HEK293 (cell line): ENCODE measurements around the gene TRMT10A.

Experiments used
- CTCF ChIA-PET: fragments of 350-600 bp; formaldehyde crosslinking; extraction: SDS; loops from one replicate; lab custom pipeline; 2021; ENCODE audit warnings: antibody characterized with exemption; lab: Yijun Ruan, JAX
- POLR2A ChIA-PET: fragments of 300-600 bp; formaldehyde crosslinking; extraction: SDS; loops from one replicate; lab custom pipeline; 2020; ENCODE audit warnings: antibody characterized with exemption, inconsistent platforms; lab: Yijun Ruan, JAX
- H3K27ac ChIP-seq: fragments of 200-500 bp; sonication (Bioruptor generic); 2 replicates; pipeline ENCODE4 v1.5.1; 2014; ENCODE audit warnings: low read depth, low read length, control low read depth, inconsistent platforms; ENCODE audit errors: extremely low read depth
- H3K36me3 ChIP-seq, 2 experiments: fragments of 200-500 bp in 1 of 2; sonication (Bioruptor generic) in 1 of 2; 1 replicate in 1 of 2; 2 replicates in 1 of 2; pipeline ENCODE4 v1.5.1; 2014 to 2017; ENCODE audit warnings: inconsistent platforms in 2 of 2, low read length in 2 of 2; ENCODE audit not compliant: control insufficient read depth in 2 of 2, insufficient read depth in 1 of 2
- H3K4me1 ChIP-seq: fragments of 200-500 bp; sonication (Bioruptor generic); 2 replicates; pipeline ENCODE4 v1.5.1; 2014; ENCODE audit warnings: mild to moderate bottlenecking, low read length, inconsistent platforms; ENCODE audit not compliant: control insufficient read depth, insufficient read depth
- H3K4me3 ChIP-seq: 2 replicates; pipeline ENCODE4 v1.5.1; 2011; ENCODE audit warnings: low read depth, mild to moderate bottlenecking, control low read depth, low read length, moderate library complexity
- H3K9me3 ChIP-seq: fragments of 200-500 bp; sonication (Bioruptor generic); 2 replicates; pipeline ENCODE4 v1.5.1; 2014; ENCODE audit warnings: low read depth, low read length, inconsistent platforms; ENCODE audit not compliant: control insufficient read depth, insufficient read depth
- BCL11B ChIP-seq: fragments of 450-650 bp; formaldehyde crosslinking; IDR thresholded peaks from 2 replicates; pipeline ENCODE4 v1.5.1; 2016; ENCODE audit warnings: low read depth, missing biosample characterization, missing genetic modification characterization
- GLIS2 ChIP-seq: fragments of 450-650 bp; formaldehyde crosslinking; IDR thresholded peaks from 2 replicates; pipeline ENCODE4 v1.5.1; 2016; ENCODE audit warnings: missing biosample characterization, missing genetic modification characterization
- HOXA7 ChIP-seq: sonication (generic); formaldehyde crosslinking; IDR thresholded peaks from 2 replicates; pipeline ENCODE4 v1.8.1; 2022; ENCODE audit warnings: missing genetic modification reagents, borderline replicate concordance
- MYNN ChIP-seq: fragments of 450-650 bp; formaldehyde crosslinking; IDR thresholded peaks from 2 replicates; pipeline ENCODE4 v1.5.1; 2016; ENCODE audit warnings: missing biosample characterization, missing genetic modification characterization, borderline replicate concordance
- PRDM1 ChIP-seq: fragments of 450-650 bp; formaldehyde crosslinking; IDR thresholded peaks from 2 replicates; pipeline ENCODE4; 2016; ENCODE audit warnings: missing biosample characterization, missing genetic modification characterization
- SCRT1 ChIP-seq: fragments of 450-650 bp; formaldehyde crosslinking; IDR thresholded peaks from 2 replicates; pipeline ENCODE4 v1.5.1; 2016; ENCODE audit warnings: missing biosample characterization, missing genetic modification characterization, borderline replicate concordance
- SETDB1 ChIP-seq: IDR thresholded peaks from one replicate; pipeline ENCODE4 v1.6.1; 2017; ENCODE audit warnings: mild to moderate bottlenecking, low read length, moderate library complexity, mixed read lengths; ENCODE audit not compliant: insufficient read length
- ZBTB11 ChIP-seq: fragments of 450-650 bp; formaldehyde crosslinking; conservative IDR thresholded peaks from 2 replicates; pipeline ENCODE4 v1.5.1; 2016; ENCODE audit warnings: low read depth, missing biosample characterization, missing genetic modification characterization
- ZBTB17 ChIP-seq: fragments of 450-650 bp; formaldehyde crosslinking; IDR thresholded peaks from 2 replicates; pipeline ENCODE4 v1.5.1; 2016; ENCODE audit warnings: missing biosample characterization, missing genetic modification characterization
- ZBTB48 ChIP-seq: fragments of 450-650 bp; formaldehyde crosslinking; IDR thresholded peaks from 2 replicates; pipeline ENCODE4 v1.5.1; 2016; ENCODE audit warnings: missing biosample characterization, missing genetic modification characterization
- ZBTB7A ChIP-seq: fragments of 450-650 bp; formaldehyde crosslinking; IDR thresholded peaks from 2 replicates; pipeline ENCODE4 v1.5.1; 2016; ENCODE audit warnings: low read depth, missing biosample characterization, missing genetic modification characterization
- ZNF10 ChIP-seq: fragments of 450-650 bp; formaldehyde crosslinking; IDR thresholded peaks from 2 replicates; pipeline ENCODE4 v1.5.1; 2017; ENCODE audit warnings: missing biosample characterization, missing genetic modification characterization
- ZNF23 ChIP-seq: fragments of 450-650 bp; formaldehyde crosslinking; IDR thresholded peaks from 2 replicates; pipeline ENCODE4 v1.5.1; 2016; ENCODE audit warnings: missing biosample characterization, missing genetic modification characterization, borderline replicate concordance
- ZNF292 ChIP-seq: fragments of 450-650 bp; formaldehyde crosslinking; IDR thresholded peaks from 2 replicates; pipeline ENCODE4 v1.5.1; 2016; ENCODE audit warnings: low read depth, missing biosample characterization, missing genetic modification characterization, borderline replicate concordance
- ZNF324 ChIP-seq: fragments of 450-650 bp; formaldehyde crosslinking; IDR thresholded peaks from 2 replicates; pipeline ENCODE4 v1.5.1; 2016; ENCODE audit warnings: missing biosample characterization, missing genetic modification characterization
- ZNF404 ChIP-seq: fragments of 450-650 bp; formaldehyde crosslinking; IDR thresholded peaks from 2 replicates; pipeline ENCODE4 v1.5.1; 2017; ENCODE audit warnings: missing biosample characterization, missing genetic modification characterization
- ZNF416 ChIP-seq: fragments of 450-650 bp; formaldehyde crosslinking; IDR thresholded peaks from 2 replicates; pipeline ENCODE4 v1.5.1; 2016; ENCODE audit warnings: missing biosample characterization, missing genetic modification characterization
- ZNF529 ChIP-seq: fragments of 450-650 bp; formaldehyde crosslinking; IDR thresholded peaks from 2 replicates; pipeline ENCODE4 v1.5.1; 2017; ENCODE audit warnings: missing genetic modification characterization, missing biosample characterization; ENCODE audit not compliant: insufficient replicate concordance
- ZNF530 ChIP-seq: fragments of 450-650 bp; formaldehyde crosslinking; IDR thresholded peaks from 2 replicates; pipeline ENCODE4 v1.5.1; 2016; ENCODE audit warnings: low read depth, missing biosample characterization, missing genetic modification characterization
- ZNF548 ChIP-seq: fragments of 450-650 bp; formaldehyde crosslinking; IDR thresholded peaks from 2 replicates; pipeline ENCODE4 v1.5.1; 2016; ENCODE audit warnings: missing biosample characterization, missing genetic modification characterization
- ZNF654 ChIP-seq: fragments of 450-650 bp; formaldehyde crosslinking; IDR thresholded peaks from 2 replicates; pipeline ENCODE4 v1.5.1; 2016; ENCODE audit warnings: low read depth, missing biosample characterization, missing genetic modification characterization
- ZNF843 ChIP-seq: fragments of 450-650 bp; formaldehyde crosslinking; IDR thresholded peaks from 2 replicates; pipeline ENCODE4 v1.5.1; 2016; ENCODE audit warnings: missing biosample characterization, missing genetic modification characterization
- TF ChIP-seq, protein P1 (sequence below): fragments of 450-650 bp; formaldehyde crosslinking; IDR thresholded peaks from 2 replicates; pipeline ENCODE4 v1.5.1; 2016; ENCODE audit warnings: missing biosample characterization, missing genetic modification characterization, low read depth
- TF ChIP-seq, protein P2 (sequence below): fragments of 450-650 bp; formaldehyde crosslinking; IDR thresholded peaks from 2 replicates; pipeline ENCODE4 v1.5.1; 2016; ENCODE audit warnings: missing biosample characterization, missing genetic modification characterization

Gene TRMT10A

GRCh38 chr4:99506781-99507180 lies 57.1 kb downstream of the TRMT10A start:
- TF ChIP-seq PRDM1 (tag by site-specific recombination): no peak
- no peak for TF ChIP-seq ZNF654 (tag by site-specific recombination)
- TF ChIP-seq ZNF416 (tag by site-specific recombination): no peak
- no peak for TF ChIP-seq ZNF404 (tag by site-specific recombination)
- no peak for TF ChIP-seq SCRT1 (tag by site-specific recombination)
- TF ChIP-seq HOXA7 (CRISPR knock-in tag): no peak
- no peak for TF ChIP-seq GLIS2 (tag by site-specific recombination)
- TF ChIP-seq, protein P1, sequence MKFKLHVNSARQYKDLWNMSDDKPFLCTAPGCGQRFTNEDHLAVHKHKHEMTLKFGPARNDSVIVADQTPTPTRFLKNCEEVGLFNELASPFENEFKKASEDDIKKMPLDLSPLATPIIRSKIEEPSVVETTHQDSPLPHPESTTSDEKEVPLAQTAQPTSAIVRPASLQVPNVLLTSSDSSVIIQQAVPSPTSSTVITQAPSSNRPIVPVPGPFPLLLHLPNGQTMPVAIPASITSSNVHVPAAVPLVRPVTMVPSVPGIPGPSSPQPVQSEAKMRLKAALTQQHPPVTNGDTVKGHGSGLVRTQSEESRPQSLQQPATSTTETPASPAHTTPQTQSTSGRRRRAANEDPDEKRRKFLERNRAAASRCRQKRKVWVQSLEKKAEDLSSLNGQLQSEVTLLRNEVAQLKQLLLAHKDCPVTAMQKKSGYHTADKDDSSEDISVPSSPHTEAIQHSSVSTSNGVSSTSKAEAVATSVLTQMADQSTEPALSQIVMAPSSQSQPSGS (tag by site-specific recombination): no peak
- no peak for TF ChIP-seq SETDB1
- TF ChIP-seq ZBTB7A (tag by site-specific recombination): no peak
- TF ChIP-seq ZNF843 (tag by site-specific recombination): no peak
- H3K27ac ChIP-seq: no peak overlapping the region
- H3K9me3 ChIP-seq: no peaks in the 10 kb centered on the region
- ChIA-PET CTCF (no interaction called here), POLR2A (no interaction called here)
- H3K4me3 ChIP-seq: no peak overlapping the region
- H3K4me1 ChIP-seq: no peaks in the 10 kb centered on the region
- no peaks in the 10 kb centered on the region for H3K36me3 ChIP-seq

DNA sequence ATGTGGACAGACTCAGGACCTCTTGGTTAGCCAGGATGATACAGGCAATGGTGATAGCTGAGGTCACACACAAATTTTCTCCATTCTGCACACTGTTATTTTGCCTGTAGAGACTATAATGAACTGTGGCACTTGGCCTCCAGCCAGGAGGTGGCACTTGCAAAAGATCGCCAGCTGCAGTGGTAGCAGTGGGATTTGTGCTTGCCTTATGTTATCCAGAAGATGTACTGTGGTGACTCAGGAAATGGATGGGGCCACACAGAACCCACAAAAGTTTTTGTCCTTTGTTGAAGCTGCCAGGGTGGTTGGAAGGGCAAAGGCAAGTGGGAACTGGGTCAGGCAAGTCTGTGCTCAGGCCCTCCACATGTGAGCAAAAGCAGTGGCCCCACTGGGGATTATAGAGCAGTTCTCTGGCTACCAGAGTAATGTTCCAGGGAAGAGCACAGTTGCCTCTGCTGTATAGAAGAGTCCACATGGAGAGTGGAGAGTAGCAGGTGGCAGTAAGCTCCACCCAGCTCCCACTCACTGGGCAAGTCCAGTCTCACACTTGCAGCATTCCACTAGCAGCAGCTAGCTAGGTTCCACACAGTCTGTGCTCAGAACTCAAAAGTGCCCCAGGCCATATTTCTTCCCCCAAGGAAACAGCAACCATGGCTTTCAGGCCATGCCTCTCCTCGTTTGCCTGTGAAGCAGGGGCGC lies 58.9 kb downstream of the TRMT10A start:
- POLR2A ChIA-PET: no interaction called here
- Histone ChIP-seq H3K9me3 (no peaks in the 10 kb centered on the region), H3K4me1 (no peaks in the 10 kb centered on the region), H3K4me3 (no peak overlapping the region), H3K36me3 (no peaks in the 10 kb centered on the region), H3K27ac (no peak overlapping the region)
- no peak for TF ChIP-seq ZNF324 (tag by site-specific recombination)
- TF ChIP-seq ZNF292 (tag by site-specific recombination): no peak
- TF ChIP-seq ZNF529 (tag by site-specific recombination): no peak
- no peak for TF ChIP-seq ZNF10 (tag by site-specific recombination)
- TF ChIP-seq, protein P2, sequence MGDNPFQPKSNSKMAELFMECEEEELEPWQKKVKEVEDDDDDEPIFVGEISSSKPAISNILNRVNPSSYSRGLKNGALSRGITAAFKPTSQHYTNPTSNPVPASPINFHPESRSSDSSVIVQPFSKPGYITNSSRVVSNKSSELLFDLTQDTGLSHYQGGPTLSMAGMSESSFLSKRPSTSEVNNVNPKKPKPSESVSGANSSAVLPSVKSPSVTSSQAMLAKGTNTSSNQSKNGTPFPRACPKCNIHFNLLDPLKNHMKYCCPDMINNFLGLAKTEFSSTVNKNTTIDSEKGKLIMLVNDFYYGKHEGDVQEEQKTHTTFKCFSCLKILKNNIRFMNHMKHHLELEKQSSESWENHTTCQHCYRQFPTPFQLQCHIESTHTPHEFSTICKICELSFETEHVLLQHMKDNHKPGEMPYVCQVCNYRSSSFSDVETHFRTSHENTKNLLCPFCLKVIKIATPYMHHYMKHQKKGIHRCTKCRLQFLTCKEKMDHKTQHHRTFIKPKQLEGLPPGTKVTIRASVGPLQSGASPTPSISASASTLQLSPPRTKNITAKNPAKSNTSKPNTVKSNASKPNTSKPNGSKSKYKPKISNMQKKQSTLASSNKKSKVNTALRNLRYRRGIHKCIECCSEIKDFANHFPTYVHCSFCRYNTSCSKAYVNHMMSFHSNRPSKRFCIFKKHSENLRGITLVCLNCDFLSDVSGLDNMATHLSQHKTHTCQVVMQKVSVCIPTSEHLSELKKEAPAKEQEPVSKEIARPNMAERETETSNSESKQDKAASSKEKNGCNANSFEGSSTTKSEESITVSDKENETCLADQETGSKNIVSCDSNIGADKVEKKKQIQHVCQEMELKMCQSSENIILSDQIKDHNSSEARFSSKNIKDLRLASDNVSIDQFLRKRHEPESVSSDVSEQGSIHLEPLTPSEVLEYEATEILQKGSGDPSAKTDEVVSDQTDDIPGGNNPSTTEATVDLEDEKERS (tag by site-specific recombination): no peak
- TF ChIP-seq ZNF23 (tag by site-specific recombination): no peak
- no peak for TF ChIP-seq HOXA7 (CRISPR knock-in tag)
- no peak for TF ChIP-seq ZNF530 (tag by site-specific recombination)
- no peak for TF ChIP-seq ZBTB11
- TF ChIP-seq ZBTB48 (tag by site-specific recombination): no peak
- TF ChIP-seq BCL11B (tag by site-specific recombination): no peak
- no peak for TF ChIP-seq ZBTB17
- no peak for TF ChIP-seq ZNF548 (tag by site-specific recombination)
- TF ChIP-seq MYNN (tag by site-specific recombination): no peak
- CTCF ChIA-PET: interaction anchor here (0.7 kb wide), 1 partner anchor 1116 kb away, joined by 3 read pairs; no protein-coding TSS in a partner anchor
